Amniotic stem cell (primary cell): Measurements from ENCODE around the gene UTP11.

ENCODE experiments used
- DNase-seq: peaks from one replicate; lab custom pipeline; 2025; lab: John Stamatoyannopoulos, UW

The UTP11 gene

DNA sequence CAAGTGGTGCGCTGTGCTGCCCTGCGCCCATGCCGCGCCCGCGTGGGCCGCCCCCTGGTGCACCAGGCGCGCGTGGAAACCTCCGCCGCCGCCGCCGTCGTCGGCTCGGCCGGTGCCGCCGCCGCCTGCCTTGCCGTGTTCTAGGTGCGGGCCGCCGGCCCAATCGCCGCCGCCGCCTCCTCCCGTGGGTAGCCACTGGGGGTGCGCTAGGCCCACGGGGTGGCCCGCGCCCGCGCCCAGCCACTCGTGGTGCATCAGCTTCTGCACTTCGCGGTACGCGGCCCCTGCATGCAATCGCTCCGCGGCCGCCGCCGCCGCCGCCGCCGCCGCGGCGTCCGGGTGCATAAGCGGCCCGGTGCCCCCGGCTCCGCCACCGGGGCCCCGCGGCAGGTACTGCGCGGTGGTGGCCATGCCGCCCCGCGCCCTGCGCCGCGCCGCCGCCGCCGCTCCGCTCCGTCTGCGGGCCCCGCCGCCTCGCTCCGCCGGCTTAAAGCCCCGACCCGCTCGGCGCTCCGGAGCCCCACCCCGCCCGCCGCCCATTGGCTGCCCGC lies 33.9 kb downstream of the UTP11 start, which contains the start of gene POU3F1:
Gene POU3F1 (minus strand): TSS at position 461 of the 551 bp plus-strand sequence. CDS start 50 bp downstream, at position 411.
- no peak for DNase-seq

GRCh38 chr1:38046884-38047602 lies 34.5 kb downstream of the UTP11 start:
- DNase-seq: peak; percentile 76

GRCh38 chr1:38047603-38048141 lies 35.1 kb downstream of the UTP11 start:
- no peak for DNase-seq

GRCh38 chr1:38050397-38051078 lies 38.0 kb downstream of the UTP11 start:
- no peak for DNase-seq

GRCh38 chr1:38051079-38051543 lies 38.6 kb downstream of the UTP11 start:
- DNase-seq: no peak

- no peak for DNase-seq
These were observed 40.3 kb downstream of the UTP11 start for GRCh38 chr1:38052750-38053415.

DNA sequence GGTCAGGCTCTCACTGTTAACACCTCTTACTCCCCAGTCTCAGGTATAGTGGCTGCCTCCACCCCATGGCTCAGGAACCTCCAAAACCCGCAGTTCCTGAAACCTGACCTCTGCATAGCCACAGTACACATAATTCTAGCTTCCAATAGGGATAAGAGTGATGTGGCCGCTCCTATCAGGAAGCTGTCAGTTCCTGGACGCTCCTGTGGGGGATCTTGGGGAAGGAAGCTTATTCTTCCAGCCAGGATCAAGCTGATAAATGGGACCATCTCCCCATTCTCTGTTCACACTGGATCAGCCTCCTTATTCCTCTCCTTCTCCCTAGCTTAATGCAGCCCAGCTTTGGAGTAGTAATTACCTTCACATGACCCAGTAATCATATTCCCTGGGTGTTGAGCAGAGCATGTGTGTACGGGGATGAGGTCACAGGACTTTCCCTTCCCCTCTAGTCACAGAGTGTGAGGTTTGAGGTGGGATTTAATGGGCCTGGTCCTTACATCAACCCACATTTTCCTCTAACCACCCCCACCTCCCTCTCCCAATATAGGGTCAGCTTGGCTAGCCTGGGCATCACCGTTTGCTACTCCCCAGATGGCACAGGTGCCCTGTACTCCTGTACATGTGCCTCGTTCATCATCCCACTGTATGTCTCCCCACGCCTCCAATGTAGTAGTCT lies 41.0 kb downstream of the UTP11 start:
- no peak for DNase-seq

GRCh38 chr1:38055398-38055797 lies 42.9 kb downstream of the UTP11 start:
- no peak for DNase-seq

GRCh38 chr1:38055965-38056364 lies 43.4 kb downstream of the UTP11 start:
- DNase-seq: no peak

- DNase-seq: no peak
These were observed 47.2 kb downstream of the UTP11 start for GRCh38 chr1:38059635-38060250.

GRCh38 chr1:38060498-38060897 lies 48.0 kb downstream of the UTP11 start:
- DNase-seq: no peak

- no peak for DNase-seq
These were observed 48.8 kb downstream of the UTP11 start for GRCh38 chr1:38061290-38061689.

- no peak for DNase-seq
These were observed 49.4 kb downstream of the UTP11 start for GRCh38 chr1:38061883-38062328.

DNA sequence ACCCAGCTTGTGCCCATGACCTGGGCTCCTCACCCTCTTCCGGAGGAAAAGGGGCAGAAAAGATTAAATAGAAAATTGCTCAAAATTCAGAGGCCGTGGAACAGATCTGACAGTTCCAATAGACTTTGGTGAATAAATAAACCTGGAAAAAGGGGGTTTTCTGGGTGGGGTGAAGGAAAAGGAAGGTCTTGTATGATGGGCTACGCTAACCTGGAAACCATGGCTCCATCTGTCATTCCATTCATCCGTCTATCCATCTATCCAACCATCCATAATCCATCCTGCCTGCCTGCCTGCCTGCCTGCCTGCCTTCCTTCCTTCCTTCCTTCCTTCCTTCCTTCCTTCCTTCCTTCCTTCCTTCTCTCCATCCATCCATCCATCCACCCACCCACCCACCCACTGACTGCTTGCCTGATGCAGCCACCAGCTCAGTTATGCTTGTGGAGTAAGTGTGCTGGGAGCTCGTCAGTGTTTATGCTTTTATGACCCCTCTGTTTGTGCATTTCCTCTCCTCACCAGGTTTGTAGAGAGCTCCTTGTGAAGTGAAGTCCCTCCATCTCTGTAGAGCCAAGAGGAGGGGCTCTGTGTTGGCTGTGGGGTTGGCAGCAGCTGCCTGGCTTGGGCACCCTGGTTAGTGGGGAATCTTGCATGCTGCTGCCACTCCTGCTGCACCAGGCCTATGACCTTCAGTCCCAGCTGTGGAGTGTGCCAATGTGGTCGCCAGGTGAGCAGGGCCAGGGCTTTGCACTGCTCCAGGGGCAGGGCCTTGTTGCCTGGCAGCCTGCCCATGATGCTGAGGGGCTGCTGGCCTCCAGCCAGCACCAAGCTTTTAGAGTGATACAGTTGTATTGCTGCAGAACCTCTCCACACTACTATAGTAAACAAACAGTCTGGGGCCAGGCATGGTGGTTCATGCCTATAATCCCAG lies 50.1 kb downstream of the UTP11 start:
- no peak for DNase-seq

GRCh38 chr1:38063616-38064015 lies 51.1 kb downstream of the UTP11 start:
- DNase-seq: no peak

DNA sequence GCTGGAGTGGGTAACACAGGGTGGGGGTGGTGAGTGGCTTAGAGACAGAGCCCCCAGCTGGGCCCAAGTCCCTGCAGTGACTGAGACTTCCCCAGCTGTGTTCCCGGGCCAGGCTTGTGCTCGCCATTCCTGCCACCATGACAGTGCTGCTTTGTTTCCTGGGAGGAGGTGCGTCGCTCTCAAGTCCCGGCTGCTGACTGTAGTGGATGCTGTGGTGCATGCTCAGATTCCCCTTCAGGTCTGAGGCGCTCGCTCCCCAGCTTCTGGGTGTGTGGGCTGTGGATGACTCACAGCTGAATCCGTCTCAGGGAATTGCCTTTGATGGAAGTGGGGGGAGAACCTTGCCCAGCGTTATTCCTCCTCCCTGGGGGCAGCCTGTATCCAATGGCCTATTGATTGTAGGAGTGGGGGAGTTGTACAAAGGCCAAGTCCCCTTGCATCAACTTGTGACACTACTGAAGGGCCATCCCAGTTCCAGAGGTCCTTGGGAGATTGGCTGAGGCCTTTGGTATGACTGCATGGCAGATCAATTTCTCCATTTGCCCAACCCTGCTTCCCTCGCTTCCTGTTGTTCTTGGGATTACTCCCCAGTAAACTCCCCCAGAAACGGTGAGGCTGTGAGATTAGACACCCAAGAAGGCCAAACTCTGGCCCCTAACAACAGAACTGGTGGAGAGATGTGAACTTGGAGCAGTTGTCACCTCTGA lies 51.8 kb downstream of the UTP11 start:
- DNase-seq: no peak

- no peak for DNase-seq
These were observed 55.9 kb downstream of the UTP11 start for GRCh38 chr1:38068220-38068979.

DNA sequence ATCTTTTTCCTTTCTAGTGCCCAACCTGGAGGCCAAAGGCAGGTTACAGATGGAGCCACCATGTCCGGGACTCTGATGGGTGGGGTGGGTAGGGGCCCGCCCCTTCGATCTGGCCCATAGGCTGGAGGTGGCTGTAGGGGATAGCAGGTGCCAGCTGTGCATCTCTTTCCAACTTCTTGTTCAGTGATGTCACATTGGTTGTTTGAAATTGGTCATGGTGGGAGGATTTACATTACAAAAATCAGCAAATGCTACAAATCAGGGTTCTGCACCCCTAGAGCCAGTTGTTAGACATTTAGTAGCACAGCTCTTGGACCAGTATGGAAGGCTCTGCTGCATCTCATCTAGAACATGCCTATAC lies 56.4 kb downstream of the UTP11 start:
- no peak for DNase-seq
